SU-DHL-6 (cell line): ENCODE results near the gene HNF1B.

Source experiments
- H2AFZ ChIP-seq: fragments of 200-600 bp; sonication (generic); 2 replicates; pipeline ENCODE4 v1.6.1; 2014; ENCODE audit warnings: low read depth, mild to moderate bottlenecking, moderate library complexity, mixed read lengths, antibody characterized with exemption, low read length; ENCODE audit not compliant: severe bottlenecking
- H3F3A ChIP-seq: fragments of 200-600 bp; shearing (Covaris generic); 2 replicates; pipeline ENCODE4 v1.6.0; 2016; ENCODE audit warnings: antibody characterized with exemption, mild to moderate bottlenecking; ENCODE audit not compliant: insufficient read depth
- H3K27ac ChIP-seq: fragments of 200-600 bp; sonication (generic); 2 replicates; pipeline ENCODE4 v1.5.1; 2016; ENCODE audit warnings: low read depth, mild to moderate bottlenecking, low read length, moderate library complexity, mixed read lengths
- H3K27me3 ChIP-seq: fragments of 200-600 bp; sonication (generic), shearing (Covaris generic); 2 replicates; pipeline ENCODE4 v1.6.0; 2014; ENCODE audit warnings: mild to moderate bottlenecking, low read length
- H3K36me3 ChIP-seq: fragments of 200-600 bp; sonication (generic); 2 replicates; pipeline ENCODE4 v1.6.1; 2014; ENCODE audit warnings: mild to moderate bottlenecking, low read length, mixed read lengths
- H3K4me2 ChIP-seq: fragments of 300-600, 200-600 bp; shearing (Covaris generic), sonication (generic); 2 replicates; pipeline ENCODE4 v1.6.0; 2014; ENCODE audit warnings: low read length, low read depth, mild to moderate bottlenecking; ENCODE audit not compliant: poor library complexity, severe bottlenecking
- H3K4me3 ChIP-seq: fragments of 200-600 bp; sonication (generic); 2 replicates; pipeline ENCODE4 v1.5.1; 2014; ENCODE audit warnings: antibody characterized with exemption, low read length, mild to moderate bottlenecking, mixed read lengths; ENCODE audit not compliant: insufficient read depth, poor library complexity, severe bottlenecking
- H3K79me2 ChIP-seq: fragments of 200-600 bp; sonication (generic); 2 replicates; pipeline ENCODE4 v1.6.1; 2014; ENCODE audit warnings: mild to moderate bottlenecking, low read length, moderate library complexity; ENCODE audit not compliant: insufficient read depth
- H3K9ac ChIP-seq: fragments of 200-600 bp; sonication (generic); 2 replicates; pipeline ENCODE4 v1.7.0; 2014; ENCODE audit warnings: mild to moderate bottlenecking, low read length
- H3K9me2 ChIP-seq: fragments of 200-600 bp; sonication (generic); replicated peaks from 2 replicates; pipeline ENCODE4 v1.6.1; 2014; ENCODE audit warnings: low read length; ENCODE audit not compliant: insufficient read depth
- H3K9me3 ChIP-seq: fragments of 200-600 bp; sonication (generic); 2 replicates; pipeline ENCODE4 v1.6.1; 2014; ENCODE audit warnings: low read length, mixed read lengths; ENCODE audit not compliant: insufficient read depth
- H4K20me1 ChIP-seq: fragments of 200-600 bp; sonication (generic); 2 replicates; pipeline ENCODE4 v1.6.1; 2014; ENCODE audit warnings: low read depth, mild to moderate bottlenecking, antibody characterized with exemption, low read length, moderate library complexity, mixed read lengths
- CTCF ChIP-seq: fragments of 200-600 bp; sonication (generic); IDR thresholded peaks from one replicate; pipeline ENCODE4 v1.5.1; 2017; ENCODE audit warnings: antibody characterized with exemption, mild to moderate bottlenecking, low read length, moderate library complexity; ENCODE audit not compliant: insufficient read depth, poor library complexity, severe bottlenecking
- EZH2phosphoT487 ChIP-seq: fragments of 200-600 bp; sonication (generic), shearing (Covaris generic); conservative IDR thresholded peaks from 2 replicates; pipeline ENCODE4 v1.6.1; 2018; ENCODE audit warnings: mild to moderate bottlenecking, antibody characterized with exemption, low read length, moderate library complexity, mixed read lengths

Gene HNF1B

GRCh38 chr17:37779554-37779953 is 34.7 kb upstream of the HNF1B start:
- Histone ChIP-seq H3K79me2 (no peaks in the 10 kb centered on the region), H4K20me1 (no peaks in the 10 kb centered on the region), H3K27me3 (no peaks in the 10 kb centered on the region), H3K9me2 (no peaks in the 10 kb centered on the region), H3K36me3 (no peaks in the 10 kb centered on the region), H3K9me3 (no peaks in the 10 kb centered on the region), H3K4me3 (no peak overlapping the region), H3F3A (no peaks in the 10 kb centered on the region), H3K9ac (no peak overlapping the region), H3K27ac (no peak overlapping the region), H3K4me2 (no peak overlapping the region), H2AFZ (no peak overlapping the region)
- no peak for TF ChIP-seq CTCF

GRCh38 chr17:37774504-37774903 is 29.6 kb upstream of the HNF1B start:
- Histone ChIP-seq H2AFZ (no peak overlapping the region), H3K9me3 (no peaks in the 10 kb centered on the region), H3F3A (no peaks in the 10 kb centered on the region), H3K36me3 (no peaks in the 10 kb centered on the region), H3K9me2 (no peaks in the 10 kb centered on the region), H4K20me1 (no peaks in the 10 kb centered on the region), H3K4me3 (no peak overlapping the region), H3K27me3 (no peaks in the 10 kb centered on the region), H3K4me2 (no peak overlapping the region), H3K79me2 (no peaks in the 10 kb centered on the region), H3K27ac (no peak overlapping the region), H3K9ac (no peak overlapping the region)
- TF ChIP-seq CTCF, result no peak
- no peak for TF ChIP-seq EZH2phosphoT487

- Histone ChIP-seq H4K20me1 (no peaks in the 10 kb centered on the region), H3K9ac (no peak overlapping the region), H3K9me2 (no peaks in the 10 kb centered on the region), H3K79me2 (no peaks in the 10 kb centered on the region), H3F3A (no peaks in the 10 kb centered on the region), H2AFZ (no peak overlapping the region), H3K9me3 (no peaks in the 10 kb centered on the region), H3K36me3 (no peaks in the 10 kb centered on the region), H3K4me2 (no peak overlapping the region), H3K27me3 (no peaks in the 10 kb centered on the region), H3K4me3 (no peak overlapping the region), H3K27ac (no peak overlapping the region)
- TF ChIP-seq EZH2phosphoT487 (no peak), CTCF (no peak)
These were observed 28.1 kb upstream of the HNF1B start for GRCh38 chr17:37772982-37773381.
